ENCODE results near the gene MAD1L1.

The MAD1L1 gene

GRCh38 chr7:2019711-2020511 is 212.8 kb downstream of the MAD1L1 start:
- no peak for DNase-seq

GRCh38 chr7:2019461-2019710 is 213.4 kb downstream of the MAD1L1 start:
- DNase-seq: no peak

GRCh38 chr7:2018569-2019460 is 213.9 kb downstream of the MAD1L1 start:
- peak; percentile 79 for DNase-seq

- no peak for DNase-seq
Observed at GRCh38 chr7:2017914-2018568, 214.7 kb downstream of the MAD1L1 start.

- DNase-seq: no peak
Observed at GRCh38 chr7:2017481-2017891, 215.3 kb downstream of the MAD1L1 start.

GRCh38 chr7:2016761-2017480 is 215.8 kb downstream of the MAD1L1 start:
- DNase-seq: no peak

- DNase-seq: no peak
Observed at GRCh38 chr7:2016021-2016631, 216.6 kb downstream of the MAD1L1 start.

GRCh38 chr7:2015251-2015871 is 217.4 kb downstream of the MAD1L1 start:
- DNase-seq: no peak

- no peak for DNase-seq
Observed at GRCh38 chr7:2014391-2015241, 218.1 kb downstream of the MAD1L1 start.

- DNase-seq: no peak
Observed at GRCh38 chr7:2013381-2014311, 219.1 kb downstream of the MAD1L1 start.

- DNase-seq: no peak
Observed at GRCh38 chr7:2012981-2013380, 219.8 kb downstream of the MAD1L1 start.

- DNase-seq: no peak
Observed at GRCh38 chr7:2012044-2012900, 220.5 kb downstream of the MAD1L1 start.

- no peak for DNase-seq
Observed at GRCh38 chr7:2011266-2012043, 221.3 kb downstream of the MAD1L1 start.

- DNase-seq: no peak
Observed at GRCh38 chr7:2010551-2011265, 222.0 kb downstream of the MAD1L1 start.

GRCh38 chr7:2010101-2010500 is 222.6 kb downstream of the MAD1L1 start:
- DNase-seq: no peak

- DNase-seq: no peak
Observed at GRCh38 chr7:2009541-2010001, 223.2 kb downstream of the MAD1L1 start.

GRCh38 chr7:2008936-2009540 is 223.7 kb downstream of the MAD1L1 start:
- no peak for DNase-seq

Data from GDM1 (cell line).